ENCODE results near the gene SLC49A3.

Gene SLC49A3

DNA sequence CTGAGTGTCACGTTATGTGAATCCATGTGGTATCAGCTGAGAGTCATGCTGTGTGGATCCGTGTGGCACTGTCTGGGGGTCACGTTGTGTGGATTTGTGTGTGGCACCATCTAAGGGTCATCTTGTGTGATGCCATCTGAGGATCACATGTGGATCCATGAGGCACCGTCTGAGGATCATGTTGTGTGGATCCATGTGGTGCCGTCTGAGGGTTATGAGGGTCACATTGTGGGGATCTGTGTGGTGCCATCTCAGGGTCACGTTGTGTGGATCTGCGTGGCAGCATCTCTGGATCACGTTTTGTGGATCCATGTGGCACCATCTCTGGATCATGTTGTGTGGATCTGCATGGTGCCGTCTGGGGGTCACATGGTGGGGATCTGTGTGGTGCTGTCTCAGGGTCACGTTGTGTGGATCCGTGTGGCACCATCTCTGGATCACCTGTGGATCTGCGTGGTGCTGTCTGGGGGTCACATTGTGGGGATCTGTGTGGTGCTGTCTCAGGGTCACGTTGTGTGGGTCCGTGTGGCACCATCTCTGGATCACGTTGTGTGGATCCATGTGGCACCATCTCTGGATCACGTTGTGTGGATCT lies 56.7 kb downstream of the SLC49A3 start:
- no peak for DNase-seq (ENCODE audit: low spot score)
